PFSK-1 (cell line): ENCODE data around the gene ZGPAT.

Source experiments
- FOXP2 ChIP-seq: optimal IDR thresholded peaks from 2 replicates; pipeline ENCODE3; 2011; ENCODE audit warnings: borderline replicate concordance, control low read depth, inconsistent platforms; ENCODE audit not compliant: insufficient read depth; ENCODE audit errors: extremely low read length, extremely low read depth
- POLR2AphosphoS5 ChIP-seq: IDR thresholded peaks from 2 replicates; pipeline ENCODE4 v1.6.1; 2012; ENCODE audit warnings: low read depth, mild to moderate bottlenecking, control low read depth, low read length, moderate library complexity
- REST ChIP-seq, 2 experiments: IDR thresholded peaks; 2 replicates each; pipeline versions ENCODE4 v1.6.1 to v1.8.0; 2011 to 2012; ENCODE audit warnings: low read depth in 2 of 2, low read length in 2 of 2, control low read depth in 1 of 2, inconsistent platforms in 1 of 2, mild to moderate bottlenecking in 1 of 2, moderate library complexity in 1 of 2; ENCODE audit not compliant: insufficient read depth in 1 of 2
- SIN3A ChIP-seq: IDR thresholded peaks from 2 replicates; pipeline ENCODE4 v1.6.1; 2012; ENCODE audit warnings: mild to moderate bottlenecking, low read length, moderate library complexity, borderline replicate concordance; ENCODE audit not compliant: insufficient read depth
- TAF1 ChIP-seq: IDR thresholded peaks from 2 replicates; pipeline ENCODE4 v1.6.1; 2012; ENCODE audit warnings: low read length, control low read depth, borderline replicate concordance; ENCODE audit not compliant: insufficient read depth

ZGPAT gene

GRCh38 chr20:63734946-63735858, 27.4 kb downstream of the ZGPAT start:
- TF ChIP-seq POLR2AphosphoS5: no peak
- no peak for TF ChIP-seq FOXP2
- TF ChIP-seq SIN3A: no peak
- TF ChIP-seq TAF1: no peak
- TF ChIP-seq REST (IDR thresholded peaks at IDR 0.05; ENCODE audit: insufficient read depth in 1 of 2, low read depth in 2 of 2, low read length in 2 of 2): no peak

DNA sequence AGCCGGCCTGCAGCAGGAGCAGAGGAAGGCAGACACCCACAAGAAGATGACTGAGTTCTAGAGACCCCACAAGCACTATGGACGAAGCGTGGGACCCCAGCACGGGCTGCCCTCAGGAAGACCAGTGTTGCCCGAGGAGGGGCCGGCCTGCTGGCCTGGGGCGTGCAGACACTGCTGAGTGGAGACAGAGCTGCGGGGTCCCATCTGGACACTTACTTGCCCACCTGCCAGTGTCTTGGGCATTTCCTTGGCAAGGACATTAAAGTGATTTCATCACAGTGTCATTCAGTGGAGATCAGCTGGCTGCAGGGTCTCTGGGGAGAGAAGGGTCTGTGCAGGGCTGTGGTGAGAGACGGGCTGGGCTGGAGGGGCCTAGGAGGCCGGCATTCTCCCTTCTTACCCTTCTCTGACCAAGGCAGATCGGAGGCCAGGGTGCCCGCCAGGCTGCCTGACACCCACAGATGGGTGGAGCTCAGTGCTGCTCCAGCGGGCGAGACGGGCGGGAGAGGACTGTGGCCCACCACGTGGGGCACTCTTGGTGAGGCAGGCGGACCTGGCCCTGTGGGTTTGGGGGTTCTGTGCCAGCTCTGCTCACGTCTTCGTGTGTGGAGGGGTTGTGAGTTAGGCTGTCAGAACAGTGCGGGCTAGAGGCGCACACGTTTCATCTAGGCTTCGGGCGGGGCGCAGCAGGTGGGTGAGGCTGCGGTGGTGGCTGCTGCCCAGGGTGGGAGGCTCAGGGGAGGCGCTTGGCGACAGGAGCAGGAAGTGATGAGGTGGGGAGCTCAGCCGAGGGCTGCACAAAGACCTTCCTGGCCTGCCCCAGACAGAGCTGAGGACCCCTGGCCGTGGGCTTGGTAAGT, 28.2 kb downstream of the ZGPAT start, which contains the start of gene LIME1:
LIME1 (plus strand) TSS at position 806 of the 860 bp plus-strand sequence. CDS start 886 bp downstream, outside the sequence.
- TF ChIP-seq REST (IDR thresholded peaks at IDR 0.05; ENCODE audit: insufficient read depth in 1 of 2, low read depth in 2 of 2, low read length in 2 of 2) (no peak), TAF1 (no peak), FOXP2 (no peak), SIN3A (no peak), POLR2AphosphoS5 (no peak)

GRCh38 chr20:63736893-63737694, 29.3 kb downstream of the ZGPAT start:
- TF ChIP-seq SIN3A: no peak
- TF ChIP-seq POLR2AphosphoS5: no peak
- TF ChIP-seq FOXP2: no peak
- TF ChIP-seq TAF1: no peak
- no peak for TF ChIP-seq REST (IDR thresholded peaks at IDR 0.05; ENCODE audit: insufficient read depth in 1 of 2, low read depth in 2 of 2, low read length in 2 of 2)

- TF ChIP-seq REST (IDR thresholded peaks at IDR 0.05; ENCODE audit: insufficient read depth in 1 of 2, low read depth in 2 of 2, low read length in 2 of 2) (no peak), TAF1 (no peak), SIN3A (no peak), POLR2AphosphoS5 (no peak), FOXP2 (no peak)
Measured at GRCh38 chr20:63737695-63737944, 29.8 kb downstream of the ZGPAT start.
